ENCODE measurements around the gene CCM2. TPM values are rescaled to one million over a fixed set of nuclear protein-coding genes. Genes with fewer than 3 reads are reported as not detected.

CCM2 gene
- total and polyA plus RNA-seq, 2 experiments from 2014 or later, result 24.9 to 40.1 TPM

DNA sequence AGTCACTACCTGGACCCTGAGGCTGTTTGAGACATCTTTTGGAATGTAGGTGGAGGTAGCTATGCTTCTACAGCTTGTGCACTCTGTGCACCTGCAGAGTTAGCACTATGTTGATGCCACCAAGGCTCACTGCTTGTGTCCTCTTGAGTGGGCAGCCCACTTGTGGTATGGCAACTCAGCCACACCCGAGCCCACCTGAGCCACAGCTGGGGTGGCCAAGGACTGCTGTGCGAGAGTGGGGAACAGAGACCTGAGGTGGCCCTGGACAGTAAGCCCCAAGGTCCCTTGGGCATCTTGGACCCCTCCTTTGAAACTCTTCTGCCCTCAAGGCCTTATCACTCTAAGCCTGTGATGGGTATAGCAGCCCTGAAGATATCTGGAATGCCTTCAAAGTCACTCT, 46.8 kb upstream of the CCM2 start:
- Histone ChIP-seq H3K9me2 (ENCODE audit: insufficient read depth) (no peaks in the 10 kb centered on the region), H3K27ac (ENCODE audit: low read depth) (no peak overlapping the region), H4K20me1 (replicated peaks; ENCODE audit: insufficient read depth) (no peaks in the 10 kb centered on the region), H3K27me3 (ENCODE audit: insufficient read depth) (no peaks in the 10 kb centered on the region), H3K36me3 (ENCODE audit: insufficient read depth) (no peaks in the 10 kb centered on the region), H3K4me2 (no peak overlapping the region), H3K4me1 (ENCODE audit: insufficient read depth) (no peaks in the 10 kb centered on the region), H3F3A (replicated peaks; ENCODE audit: low read depth) (no peaks in the 10 kb centered on the region), H3K4me3 (no peak overlapping the region), H2AFZ (no peak overlapping the region), H3K79me2 (replicated peaks; ENCODE audit: insufficient read depth) (no peaks in the 10 kb centered on the region)
- Mint-ChIP-seq H3K27me3 (ENCODE audit: insufficient read depth, low read depth, poor library complexity) (peaks cover 3% of the 10 kb centered on the region), H3K36me3 (ENCODE audit: low read depth) (no peaks in the 10 kb centered on the region), H3K9me3 (peaks cover 3% of the 10 kb centered on the region; the same call in 2 of the 3 replicates), H3K4me3 (no peak overlapping the region), H3K27ac (no peak overlapping the region), H3K4me1 (no peaks in the 10 kb centered on the region)
- ATAC-seq (no peak), DNase-seq (ENCODE audit: low spot score) (no peak)
- TF ChIP-seq JUNB (IDR thresholded peaks at IDR 0.05; ENCODE audit: unreplicated experiment) (no peak), ZNF331 (CRISPR knock-in tag; IDR thresholded peaks at IDR 0.05; ENCODE audit: low read depth) (no peak), ZNF462 (CRISPR knock-in tag; IDR thresholded peaks at IDR 0.05) (no peak), EZH2phosphoT487 (IDR thresholded peaks at IDR 0.05; ENCODE audit: unreplicated experiment) (no peak), POLR2AphosphoS5 (IDR thresholded peaks at IDR 0.05; ENCODE audit: low read depth) (no peak), EZH2 (IDR thresholded peaks at IDR 0.05; ENCODE audit: low read depth, unreplicated experiment) (no peak), STAT1 (IDR thresholded peaks at IDR 0.05; ENCODE audit: unreplicated experiment) (no peak), ZNF114 (CRISPR knock-in tag; IDR thresholded peaks at IDR 0.05) (no peak), NANOG (IDR thresholded peaks at IDR 0.05; ENCODE audit: borderline replicate concordance) (no peak), CREB1 (CRISPR knock-in tag; IDR thresholded peaks at IDR 0.05; ENCODE audit: low read depth) (no peak)
- TF ChIP-seq, protein P1, sequence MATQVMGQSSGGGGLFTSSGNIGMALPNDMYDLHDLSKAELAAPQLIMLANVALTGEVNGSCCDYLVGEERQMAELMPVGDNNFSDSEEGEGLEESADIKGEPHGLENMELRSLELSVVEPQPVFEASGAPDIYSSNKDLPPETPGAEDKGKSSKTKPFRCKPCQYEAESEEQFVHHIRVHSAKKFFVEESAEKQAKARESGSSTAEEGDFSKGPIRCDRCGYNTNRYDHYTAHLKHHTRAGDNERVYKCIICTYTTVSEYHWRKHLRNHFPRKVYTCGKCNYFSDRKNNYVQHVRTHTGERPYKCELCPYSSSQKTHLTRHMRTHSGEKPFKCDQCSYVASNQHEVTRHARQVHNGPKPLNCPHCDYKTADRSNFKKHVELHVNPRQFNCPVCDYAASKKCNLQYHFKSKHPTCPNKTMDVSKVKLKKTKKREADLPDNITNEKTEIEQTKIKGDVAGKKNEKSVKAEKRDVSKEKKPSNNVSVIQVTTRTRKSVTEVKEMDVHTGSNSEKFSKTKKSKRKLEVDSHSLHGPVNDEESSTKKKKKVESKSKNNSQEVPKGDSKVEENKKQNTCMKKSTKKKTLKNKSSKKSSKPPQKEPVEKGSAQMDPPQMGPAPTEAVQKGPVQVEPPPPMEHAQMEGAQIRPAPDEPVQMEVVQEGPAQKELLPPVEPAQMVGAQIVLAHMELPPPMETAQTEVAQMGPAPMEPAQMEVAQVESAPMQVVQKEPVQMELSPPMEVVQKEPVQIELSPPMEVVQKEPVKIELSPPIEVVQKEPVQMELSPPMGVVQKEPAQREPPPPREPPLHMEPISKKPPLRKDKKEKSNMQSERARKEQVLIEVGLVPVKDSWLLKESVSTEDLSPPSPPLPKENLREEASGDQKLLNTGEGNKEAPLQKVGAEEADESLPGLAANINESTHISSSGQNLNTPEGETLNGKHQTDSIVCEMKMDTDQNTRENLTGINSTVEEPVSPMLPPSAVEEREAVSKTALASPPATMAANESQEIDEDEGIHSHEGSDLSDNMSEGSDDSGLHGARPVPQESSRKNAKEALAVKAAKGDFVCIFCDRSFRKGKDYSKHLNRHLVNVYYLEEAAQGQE (IDR thresholded peaks at IDR 0.05; ENCODE audit: unreplicated experiment), result no peak
- TF ChIP-seq, protein P2, sequence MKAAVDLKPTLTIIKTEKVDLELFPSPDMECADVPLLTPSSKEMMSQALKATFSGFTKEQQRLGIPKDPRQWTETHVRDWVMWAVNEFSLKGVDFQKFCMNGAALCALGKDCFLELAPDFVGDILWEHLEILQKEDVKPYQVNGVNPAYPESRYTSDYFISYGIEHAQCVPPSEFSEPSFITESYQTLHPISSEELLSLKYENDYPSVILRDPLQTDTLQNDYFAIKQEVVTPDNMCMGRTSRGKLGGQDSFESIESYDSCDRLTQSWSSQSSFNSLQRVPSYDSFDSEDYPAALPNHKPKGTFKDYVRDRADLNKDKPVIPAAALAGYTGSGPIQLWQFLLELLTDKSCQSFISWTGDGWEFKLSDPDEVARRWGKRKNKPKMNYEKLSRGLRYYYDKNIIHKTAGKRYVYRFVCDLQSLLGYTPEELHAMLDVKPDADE (IDR thresholded peaks at IDR 0.05), result no peak
- TF ChIP-seq, protein P3, sequence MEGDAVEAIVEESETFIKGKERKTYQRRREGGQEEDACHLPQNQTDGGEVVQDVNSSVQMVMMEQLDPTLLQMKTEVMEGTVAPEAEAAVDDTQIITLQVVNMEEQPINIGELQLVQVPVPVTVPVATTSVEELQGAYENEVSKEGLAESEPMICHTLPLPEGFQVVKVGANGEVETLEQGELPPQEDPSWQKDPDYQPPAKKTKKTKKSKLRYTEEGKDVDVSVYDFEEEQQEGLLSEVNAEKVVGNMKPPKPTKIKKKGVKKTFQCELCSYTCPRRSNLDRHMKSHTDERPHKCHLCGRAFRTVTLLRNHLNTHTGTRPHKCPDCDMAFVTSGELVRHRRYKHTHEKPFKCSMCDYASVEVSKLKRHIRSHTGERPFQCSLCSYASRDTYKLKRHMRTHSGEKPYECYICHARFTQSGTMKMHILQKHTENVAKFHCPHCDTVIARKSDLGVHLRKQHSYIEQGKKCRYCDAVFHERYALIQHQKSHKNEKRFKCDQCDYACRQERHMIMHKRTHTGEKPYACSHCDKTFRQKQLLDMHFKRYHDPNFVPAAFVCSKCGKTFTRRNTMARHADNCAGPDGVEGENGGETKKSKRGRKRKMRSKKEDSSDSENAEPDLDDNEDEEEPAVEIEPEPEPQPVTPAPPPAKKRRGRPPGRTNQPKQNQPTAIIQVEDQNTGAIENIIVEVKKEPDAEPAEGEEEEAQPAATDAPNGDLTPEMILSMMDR (conservative IDR thresholded peaks at IDR 0.05; ENCODE audit: low read depth in 2 of 2), result no peak

All from GM23338 (cell line).